HepG2 (cell line): Measurements from ENCODE around the gene STEAP1B.

Experiments used
- CEBPB ChIP-seq: IDR thresholded peaks from 2 replicates; pipeline ENCODE4 v1.6.1; 2011; ENCODE audit warnings: low read depth, low read length, improper control_type of control experiment, borderline replicate concordance
- CTCF ChIP-seq: sonication (generic); formaldehyde crosslinking; IDR thresholded peaks from 2 replicates; pipeline ENCODE4 v1.5.0; 2020; ENCODE audit warnings: mild to moderate bottlenecking, missing genetic modification reagents, moderate library complexity
- ELK4 ChIP-seq: sonication (generic); formaldehyde crosslinking; IDR thresholded peaks from 2 replicates; pipeline ENCODE4 v1.9.0; 2021; ENCODE audit warnings: missing genetic modification reagents, borderline replicate concordance
- JUND ChIP-seq: sonication (generic); formaldehyde crosslinking; IDR thresholded peaks from 2 replicates; pipeline ENCODE4 v1.8.0; 2022; ENCODE audit warnings: mild to moderate bottlenecking, missing genetic modification reagents
- MAX ChIP-seq: IDR thresholded peaks from 2 replicates; pipeline ENCODE4 v1.6.1; 2012; ENCODE audit warnings: inconsistent platforms
- NCOA5 ChIP-seq: sonication (generic); formaldehyde crosslinking; IDR thresholded peaks from 2 replicates; pipeline ENCODE4 v1.4.0; 2020; ENCODE audit warnings: missing genetic modification reagents
- RORA ChIP-seq: sonication (generic); formaldehyde crosslinking; IDR thresholded peaks from 2 replicates; pipeline ENCODE4 v1.5.0; 2020; ENCODE audit warnings: mild to moderate bottlenecking, missing genetic modification reagents, moderate library complexity
- SMAD9 ChIP-seq: sonication (generic); formaldehyde crosslinking; IDR thresholded peaks from 2 replicates; pipeline ENCODE4 v1.5.1; 2020; ENCODE audit warnings: mild to moderate bottlenecking, missing genetic modification reagents
- SMARCE1 ChIP-seq: fragments of 450-650 bp; IDR thresholded peaks from 2 replicates; pipeline ENCODE4 v1.6.1; 2017; ENCODE audit warnings: borderline replicate concordance
- ZNF496 ChIP-seq: sonication (generic); formaldehyde crosslinking; IDR thresholded peaks from 2 replicates; pipeline ENCODE4 v1.8.1; 2023; ENCODE audit warnings: mild to moderate bottlenecking, moderate library complexity, missing genetic modification reagents; ENCODE audit not compliant: insufficient replicate concordance
- ZSCAN29 ChIP-seq: sonication (generic); formaldehyde crosslinking; conservative IDR thresholded peaks from 2 replicates; pipeline ENCODE4 v1.4.0; 2020; ENCODE audit warnings: mild to moderate bottlenecking, missing genetic modification reagents
- TF ChIP-seq, protein P1 (sequence below), 2 experiments: fragments of 450-650 bp in 1 of 2; sonication (generic) in 1 of 2; formaldehyde crosslinking in 1 of 2; IDR thresholded peaks; 2 replicates each; pipeline versions ENCODE4 v1.6.1 to v1.8.0; 2016 to 2022; ENCODE audit warnings: antibody characterized with exemption in 1 of 2, mild to moderate bottlenecking in 1 of 2, missing genetic modification reagents in 1 of 2
- TF ChIP-seq, protein P2 (sequence below): sonication (generic); formaldehyde crosslinking; IDR thresholded peaks from 2 replicates; pipeline ENCODE4 v1.4.0; 2020; ENCODE audit warnings: missing genetic modification reagents

DNA sequence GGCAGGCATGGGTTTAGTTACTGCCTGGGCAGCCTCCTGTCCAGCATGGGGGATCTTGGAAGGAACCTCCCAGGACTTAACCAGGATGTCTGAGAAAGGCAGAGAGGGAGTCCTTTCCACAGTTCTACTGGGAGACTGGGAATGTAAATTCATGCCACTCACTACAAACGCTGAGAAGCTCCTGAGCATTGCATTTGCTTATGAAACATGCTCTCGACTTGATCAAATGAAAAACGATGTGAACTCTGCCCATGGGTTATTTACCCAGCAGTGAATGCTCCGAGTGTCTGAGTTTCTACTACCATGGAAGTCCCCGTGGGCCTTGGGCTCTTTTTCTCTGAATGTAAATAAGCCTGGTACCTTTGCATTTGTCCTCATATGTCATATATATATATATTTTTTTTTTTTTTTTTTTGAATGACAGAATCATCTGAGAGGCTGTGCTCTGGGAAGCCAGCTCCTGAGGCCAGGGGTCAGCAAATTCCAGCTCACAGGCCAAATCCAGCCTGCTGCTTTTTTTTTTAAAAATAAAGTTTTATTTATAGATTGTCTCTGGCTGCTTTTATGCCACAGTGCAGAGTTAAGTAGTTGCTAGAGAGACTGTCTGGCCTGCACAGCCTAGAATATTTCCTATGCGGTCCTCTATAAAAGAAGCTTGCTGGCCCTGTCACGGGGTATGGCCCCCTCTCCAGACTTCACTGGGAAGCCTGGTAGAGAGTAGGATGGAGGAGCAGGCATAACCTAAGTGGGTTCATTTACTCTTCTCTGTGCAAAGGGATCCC lies 121.6 kb downstream of the STEAP1B start:
- TF ChIP-seq CEBPB: peak; percentile 58; the same call in 1 of the 2 replicates
- no peak for TF ChIP-seq JUND
- TF ChIP-seq, protein P1, sequence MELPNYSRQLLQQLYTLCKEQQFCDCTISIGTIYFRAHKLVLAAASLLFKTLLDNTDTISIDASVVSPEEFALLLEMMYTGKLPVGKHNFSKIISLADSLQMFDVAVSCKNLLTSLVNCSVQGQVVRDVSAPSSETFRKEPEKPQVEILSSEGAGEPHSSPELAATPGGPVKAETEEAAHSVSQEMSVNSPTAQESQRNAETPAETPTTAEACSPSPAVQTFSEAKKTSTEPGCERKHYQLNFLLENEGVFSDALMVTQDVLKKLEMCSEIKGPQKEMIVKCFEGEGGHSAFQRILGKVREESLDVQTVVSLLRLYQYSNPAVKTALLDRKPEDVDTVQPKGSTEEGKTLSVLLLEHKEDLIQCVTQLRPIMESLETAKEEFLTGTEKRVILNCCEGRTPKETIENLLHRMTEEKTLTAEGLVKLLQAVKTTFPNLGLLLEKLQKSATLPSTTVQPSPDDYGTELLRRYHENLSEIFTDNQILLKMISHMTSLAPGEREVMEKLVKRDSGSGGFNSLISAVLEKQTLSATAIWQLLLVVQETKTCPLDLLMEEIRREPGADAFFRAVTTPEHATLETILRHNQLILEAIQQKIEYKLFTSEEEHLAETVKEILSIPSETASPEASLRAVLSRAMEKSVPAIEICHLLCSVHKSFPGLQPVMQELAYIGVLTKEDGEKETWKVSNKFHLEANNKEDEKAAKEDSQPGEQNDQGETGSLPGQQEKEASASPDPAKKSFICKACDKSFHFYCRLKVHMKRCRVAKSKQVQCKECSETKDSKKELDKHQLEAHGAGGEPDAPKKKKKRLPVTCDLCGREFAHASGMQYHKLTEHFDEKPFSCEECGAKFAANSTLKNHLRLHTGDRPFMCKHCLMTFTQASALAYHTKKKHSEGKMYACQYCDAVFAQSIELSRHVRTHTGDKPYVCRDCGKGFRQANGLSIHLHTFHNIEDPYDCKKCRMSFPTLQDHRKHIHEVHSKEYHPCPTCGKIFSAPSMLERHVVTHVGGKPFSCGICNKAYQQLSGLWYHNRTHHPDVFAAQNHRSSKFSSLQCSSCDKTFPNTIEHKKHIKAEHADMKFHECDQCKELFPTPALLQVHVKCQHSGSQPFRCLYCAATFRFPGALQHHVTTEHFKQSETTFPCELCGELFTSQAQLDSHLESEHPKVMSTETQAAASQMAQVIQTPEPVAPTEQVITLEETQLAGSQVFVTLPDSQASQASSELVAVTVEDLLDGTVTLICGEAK (IDR thresholded peaks at IDR 0.05): peak; percentile 52; the same call in 1 of the 2 replicates
- TF ChIP-seq, protein P1 (CRISPR knock-in tag; IDR thresholded peaks at IDR 0.05): peak; percentile 90
- TF ChIP-seq RORA (CRISPR knock-in tag): no peak
- TF ChIP-seq ELK4: no peak
- TF ChIP-seq ZNF496 (CRISPR knock-in tag): no peak
- no peak for TF ChIP-seq CTCF (CRISPR knock-in tag)
- no peak for TF ChIP-seq NCOA5 (CRISPR knock-in tag)
- TF ChIP-seq SMARCE1: no peak
- TF ChIP-seq SMAD9: no peak
- no peak for TF ChIP-seq MAX
- no peak for TF ChIP-seq ZSCAN29 (CRISPR knock-in tag)
- TF ChIP-seq, protein P2, sequence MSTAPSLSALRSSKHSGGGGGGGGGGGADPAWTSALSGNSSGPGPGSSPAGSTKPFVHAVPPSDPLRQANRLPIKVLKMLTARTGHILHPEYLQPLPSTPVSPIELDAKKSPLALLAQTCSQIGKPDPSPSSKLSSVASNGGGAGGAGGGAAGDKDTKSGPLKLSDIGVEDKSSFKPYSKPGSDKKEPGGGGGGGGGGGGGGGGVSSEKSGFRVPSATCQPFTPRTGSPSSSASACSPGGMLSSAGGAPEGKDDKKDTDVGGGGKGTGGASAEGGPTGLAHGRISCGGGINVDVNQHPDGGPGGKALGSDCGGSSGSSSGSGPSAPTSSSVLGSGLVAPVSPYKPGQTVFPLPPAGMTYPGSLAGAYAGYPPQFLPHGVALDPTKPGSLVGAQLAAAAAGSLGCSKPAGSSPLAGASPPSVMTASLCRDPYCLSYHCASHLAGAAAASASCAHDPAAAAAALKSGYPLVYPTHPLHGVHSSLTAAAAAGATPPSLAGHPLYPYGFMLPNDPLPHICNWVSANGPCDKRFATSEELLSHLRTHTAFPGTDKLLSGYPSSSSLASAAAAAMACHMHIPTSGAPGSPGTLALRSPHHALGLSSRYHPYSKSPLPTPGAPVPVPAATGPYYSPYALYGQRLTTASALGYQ (CRISPR knock-in tag): peak; percentile 37; the same call in 1 of the 2 replicates
